Central memory CD8-positive, alpha-beta T cell (primary cell): ENCODE results near the gene SRP19.

Experiments
- ATAC-seq: fragments of 150-1000 bp; cut with Tn5 transposase; replicated peaks from 2 replicates; pipeline ENCODE4 v1.10.0; 2022; ENCODE audit warnings: mild to moderate bottlenecking, moderate FRiP score, moderate number of reproducible peaks; ENCODE audit not compliant: poor library complexity, severe bottlenecking; ENCODE audit errors: extremely low read depth
- DNase-seq, 2 donors: peaks; one replicate each; pipeline ENCODE4 v3.0.0; 2021; ENCODE audit warnings: low spot score in 2 of 2
- H3K27ac Mint-ChIP-seq: one replicate; pipeline ENCODE4 v1.8.0; 2022; ENCODE audit warnings: low read depth, mild to moderate bottlenecking, moderate library complexity, mixed read lengths
- H3K27me3 Mint-ChIP-seq: one replicate; pipeline ENCODE4 v1.8.0; 2022; ENCODE audit warnings: mixed read lengths
- H3K36me3 Mint-ChIP-seq: one replicate; pipeline ENCODE4 v1.8.0; 2022; ENCODE audit warnings: mild to moderate bottlenecking, moderate library complexity, mixed read lengths; ENCODE audit not compliant: insufficient read depth
- H3K4me1 Mint-ChIP-seq: one replicate; pipeline ENCODE4 v1.8.0; 2022; ENCODE audit warnings: mixed read lengths
- H3K4me3 Mint-ChIP-seq: one replicate; pipeline ENCODE4 v1.8.0; 2022; ENCODE audit warnings: mild to moderate bottlenecking, moderate library complexity, mixed read lengths
- H3K9me3 Mint-ChIP-seq: one replicate; pipeline ENCODE4 v1.8.0; 2022; ENCODE audit warnings: mixed read lengths

The SRP19 gene

DNA sequence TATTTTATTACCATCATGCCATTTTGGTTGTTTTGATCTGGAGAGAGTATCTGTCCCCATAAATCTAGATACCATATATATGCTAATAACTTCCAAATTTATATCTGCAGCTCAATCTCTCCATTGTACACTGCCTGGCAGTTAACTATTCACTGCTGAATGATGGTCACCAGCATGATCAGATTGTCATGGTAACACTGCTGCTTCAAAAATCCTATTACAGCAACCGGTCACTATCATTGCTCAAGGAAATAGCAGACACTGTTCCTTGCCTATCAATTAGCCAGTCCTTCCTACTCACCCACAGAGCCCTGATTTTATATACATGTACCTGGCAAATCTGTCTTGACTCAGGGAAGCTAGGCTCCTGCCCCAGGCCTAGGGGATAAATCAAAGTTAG lies 49.4 kb downstream of the SRP19 start:
- no peak overlapping the region for H3K4me3 Mint-ChIP-seq
- peaks cover 59% of the 10 kb centered on the region for H3K4me1 Mint-ChIP-seq
- no peak overlapping the region for H3K27ac Mint-ChIP-seq
- no peaks in the 10 kb centered on the region for H3K9me3 Mint-ChIP-seq
- H3K36me3 Mint-ChIP-seq: peaks cover 38% of the 10 kb centered on the region
- ATAC-seq: no peak
- DNase-seq: no peak
- H3K27me3 Mint-ChIP-seq: no peaks in the 10 kb centered on the region

DNA sequence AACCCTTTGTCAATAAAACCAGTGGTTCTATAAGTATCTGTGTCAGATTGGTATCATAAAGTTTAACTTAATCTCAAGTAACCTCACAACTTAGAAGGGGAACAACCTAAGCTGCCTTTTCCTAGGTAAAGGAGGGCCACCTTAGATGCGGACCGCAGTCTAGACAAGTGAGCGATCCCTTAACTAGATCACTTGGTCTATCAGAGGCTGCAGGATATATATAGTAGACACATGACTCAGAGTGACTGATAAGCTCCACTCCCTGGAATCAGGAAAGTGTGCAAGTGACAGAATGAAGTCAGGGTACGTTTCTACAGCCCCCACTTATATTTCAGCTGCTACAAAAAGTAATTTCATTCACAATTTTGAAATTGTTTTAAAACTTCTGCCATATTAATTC lies 53.5 kb downstream of the SRP19 start:
- Mint-ChIP-seq H3K36me3 (peaks cover 32% of the 10 kb centered on the region), H3K27ac (no peak overlapping the region), H3K4me3 (no peak overlapping the region), H3K4me1 (peaks cover 76% of the 10 kb centered on the region), H3K27me3 (no peaks in the 10 kb centered on the region), H3K9me3 (no peaks in the 10 kb centered on the region)
- ATAC-seq (no peak), DNase-seq (no peak)

DNA sequence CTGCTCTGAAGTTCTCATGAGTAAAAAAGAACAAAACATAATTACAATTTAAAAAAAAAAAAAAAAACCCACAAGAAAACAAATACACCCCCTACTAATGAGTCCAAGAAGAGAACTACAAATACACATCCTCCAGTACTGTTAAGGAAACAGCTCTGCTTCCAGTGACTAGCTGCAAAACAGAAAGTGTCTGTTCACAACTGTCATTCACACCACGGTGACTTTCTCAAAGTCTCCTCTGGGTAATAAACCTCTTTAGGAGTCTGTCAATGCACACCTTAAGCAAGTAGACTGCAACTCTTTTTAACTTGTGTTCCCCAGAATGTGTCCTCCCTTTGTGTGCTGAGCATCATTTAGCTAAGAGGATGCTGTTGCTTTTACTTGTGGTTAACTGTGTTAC lies 54.7 kb downstream of the SRP19 start:
- DNase-seq (no peak), ATAC-seq (peak; percentile 78)
- Mint-ChIP-seq H3K27me3 (no peaks in the 10 kb centered on the region), H3K36me3 (peaks cover 25% of the 10 kb centered on the region), H3K9me3 (no peaks in the 10 kb centered on the region), H3K4me3 (peak overlapping the region; percentile 27), H3K27ac (peak overlapping the region; percentile 58), H3K4me1 (peaks cover 84% of the 10 kb centered on the region)

DNA sequence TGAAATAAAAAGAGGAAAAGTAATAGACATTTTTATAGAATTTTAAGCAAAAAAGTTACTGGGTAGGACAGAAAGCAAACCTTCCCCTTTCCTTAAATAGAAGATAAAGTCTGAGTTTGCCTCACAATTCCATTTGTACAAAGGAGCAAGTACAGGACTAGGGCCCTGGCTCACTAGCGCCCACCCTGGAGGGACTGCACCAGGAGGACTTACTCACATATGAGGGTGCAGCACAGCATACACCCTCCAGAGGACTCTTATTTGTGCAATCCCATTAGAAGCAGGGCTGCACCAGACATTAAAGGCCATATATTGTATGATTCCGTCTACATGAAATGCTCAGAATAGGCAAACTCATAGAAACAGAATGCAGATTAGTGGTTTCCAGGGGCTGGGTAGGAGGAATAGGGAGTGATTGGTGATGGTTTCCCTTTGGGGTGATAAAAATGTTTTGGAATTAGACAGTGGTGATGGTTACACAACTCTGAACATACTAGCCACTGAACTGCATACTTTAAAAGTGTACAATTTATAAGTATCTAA lies 56.4 kb downstream of the SRP19 start:
- Mint-ChIP-seq H3K4me1 (peaks cover 76% of the 10 kb centered on the region), H3K4me3 (peak overlapping the region; percentile 19), H3K36me3 (peaks cover 29% of the 10 kb centered on the region), H3K27ac (peak overlapping the region; percentile 2), H3K9me3 (no peaks in the 10 kb centered on the region), H3K27me3 (no peaks in the 10 kb centered on the region)
- DNase-seq (no peak), ATAC-seq (no peak)

DNA sequence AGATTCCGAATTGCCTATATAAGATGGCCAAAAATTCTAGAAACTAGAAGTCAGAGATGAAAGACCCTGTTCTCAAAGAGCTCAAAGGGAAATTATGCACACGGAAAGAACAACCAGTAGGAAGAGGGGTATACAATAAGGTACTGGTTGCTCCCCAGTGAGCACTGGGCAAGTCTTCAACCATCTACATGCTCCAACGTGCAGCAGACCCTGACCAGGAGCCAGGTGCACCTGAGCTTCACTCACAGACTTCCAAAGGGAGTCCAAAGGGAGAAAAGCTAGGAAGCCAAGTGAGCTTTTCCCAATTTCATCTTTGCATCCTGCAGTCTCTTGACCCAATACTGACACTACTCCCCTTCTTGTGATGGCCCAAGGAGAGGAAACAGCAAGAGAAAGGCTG lies 57.0 kb downstream of the SRP19 start:
- no peak for ATAC-seq
- Mint-ChIP-seq H3K27ac (peak overlapping the region; percentile 2), H3K4me3 (peak overlapping the region; percentile 19), H3K36me3 (peaks cover 32% of the 10 kb centered on the region), H3K9me3 (no peaks in the 10 kb centered on the region), H3K27me3 (no peaks in the 10 kb centered on the region), H3K4me1 (peaks cover 76% of the 10 kb centered on the region)
- no peak for DNase-seq

DNA sequence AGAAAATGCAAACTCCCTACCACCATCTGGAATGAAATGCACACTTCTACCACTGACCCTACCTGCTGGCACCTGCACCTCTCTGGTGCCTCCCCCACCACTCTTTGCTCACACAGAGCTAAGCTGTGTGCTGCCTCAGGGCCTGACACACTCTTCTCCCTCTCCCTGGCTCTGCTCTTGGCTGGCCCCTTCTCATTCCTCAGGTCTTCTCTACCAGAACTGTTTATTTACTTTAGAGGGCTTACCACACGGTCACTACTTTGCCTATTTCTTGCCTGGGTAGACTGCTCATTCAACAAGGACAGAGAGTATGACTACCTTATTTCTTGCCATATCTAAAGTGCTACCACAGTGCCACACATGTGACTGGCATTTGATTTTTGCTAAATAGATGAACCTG lies 57.6 kb downstream of the SRP19 start:
- peak overlapping the region; percentile 40 for H3K4me3 Mint-ChIP-seq
- no peaks in the 10 kb centered on the region for H3K27me3 Mint-ChIP-seq

More for the DNA sequence above, 57.6 kb downstream of the SRP19 start:
- Mint-ChIP-seq H3K9me3 (no peaks in the 10 kb centered on the region), H3K36me3 (peaks cover 37% of the 10 kb centered on the region), H3K27ac (no peak overlapping the region), H3K4me1 (peaks cover 78% of the 10 kb centered on the region)
- no peak for ATAC-seq
- DNase-seq: no peak
